OCI-LY7 (cell line): Measurements from ENCODE around the gene YAE1.

Experiments
- EZH2phosphoT487 ChIP-seq: fragments of 200-600 bp; sonication (generic); IDR thresholded peaks from 2 replicates; pipeline ENCODE4 v1.6.1; 2018; ENCODE audit warnings: low read depth, borderline replicate concordance, mild to moderate bottlenecking, mixed run types, antibody characterized with exemption, low read length, moderate library complexity, mixed read lengths
- TF ChIP-seq, protein P1 (sequence below): fragments of 200-600 bp; sonication (generic); conservative IDR thresholded peaks from 2 replicates; pipeline ENCODE4 v1.5.1; 2014; ENCODE audit warnings: mild to moderate bottlenecking, antibody characterized with exemption, low read length, moderate library complexity, mixed read lengths

- TF ChIP-seq, protein P1, sequence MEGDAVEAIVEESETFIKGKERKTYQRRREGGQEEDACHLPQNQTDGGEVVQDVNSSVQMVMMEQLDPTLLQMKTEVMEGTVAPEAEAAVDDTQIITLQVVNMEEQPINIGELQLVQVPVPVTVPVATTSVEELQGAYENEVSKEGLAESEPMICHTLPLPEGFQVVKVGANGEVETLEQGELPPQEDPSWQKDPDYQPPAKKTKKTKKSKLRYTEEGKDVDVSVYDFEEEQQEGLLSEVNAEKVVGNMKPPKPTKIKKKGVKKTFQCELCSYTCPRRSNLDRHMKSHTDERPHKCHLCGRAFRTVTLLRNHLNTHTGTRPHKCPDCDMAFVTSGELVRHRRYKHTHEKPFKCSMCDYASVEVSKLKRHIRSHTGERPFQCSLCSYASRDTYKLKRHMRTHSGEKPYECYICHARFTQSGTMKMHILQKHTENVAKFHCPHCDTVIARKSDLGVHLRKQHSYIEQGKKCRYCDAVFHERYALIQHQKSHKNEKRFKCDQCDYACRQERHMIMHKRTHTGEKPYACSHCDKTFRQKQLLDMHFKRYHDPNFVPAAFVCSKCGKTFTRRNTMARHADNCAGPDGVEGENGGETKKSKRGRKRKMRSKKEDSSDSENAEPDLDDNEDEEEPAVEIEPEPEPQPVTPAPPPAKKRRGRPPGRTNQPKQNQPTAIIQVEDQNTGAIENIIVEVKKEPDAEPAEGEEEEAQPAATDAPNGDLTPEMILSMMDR, result no peak
- no peak for TF ChIP-seq EZH2phosphoT487
Observed at GRCh38 chr7:39608278-39608677, 42.1 kb downstream of the YAE1 start.
